Measurements from ENCODE around the gene PLPP2. TPM values are rescaled to one million over a fixed set of nuclear protein-coding genes. Genes with fewer than 3 reads are reported as not detected.
A peak's percentile ranks its signal among the peaks of the same experiment; 100 is the strongest.

The PLPP2 gene
- 10 to 100 TPM in 2 of 4 donors, 1 to 10 TPM in 2; 2.5 to 22.2 (median 9.3) TPM for total RNA-seq

- no peak for DNase-seq (ENCODE audit: low spot score in 2 of 2)
- Histone ChIP-seq H3K36me3 (no peaks in the 10 kb centered on the region), H3K9me3 (no peaks in the 10 kb centered on the region), H3K27me3 (peaks cover 0 to 53% of the 10 kb centered on the region in 2 donors), H3K4me3 (peak within 1 kb of the TSS; percentile 19 to 49 (median 36)), H3K4me1 (peaks cover 0 to 35% (median 17%) of the 10 kb centered on the region in 4 donors), H3K27ac (peak within 1 kb of the TSS in 3 of 4 donors; percentile 59 to 80 (median 66))
- TF ChIP-seq EP300 (IDR thresholded peaks at IDR 0.05) (no peak), CTCF (IDR thresholded peaks at IDR 0.05) (no peak), POLR2A (IDR thresholded peaks at IDR 0.05) (no peak)
- 0% methylated on average over 2 to 4 of the region's 60 CpGs for WGBS, 2 donors
These were observed at the start of gene PLPP2 for GRCh38 chr19:291006-291521. PLPP2 (minus strand) TSS chr19:291403; CDS start chr19:291336, 67 bp downstream.

- no peak for DNase-seq (ENCODE audit: low spot score in 2 of 2)
- Histone ChIP-seq H3K4me3 (no peak overlapping the region), H3K27me3 (no peaks in the 10 kb centered on the region), H3K9me3 (no peaks in the 10 kb centered on the region), H3K27ac (no peak overlapping the region), H3K36me3 (peaks cover 0 to 19% (median 0%) of the 10 kb centered on the region in 3 donors), H3K4me1 (peaks cover 0 to 54% (median 17%) of the 10 kb centered on the region in 4 donors)
- TF ChIP-seq POLR2A (IDR thresholded peaks at IDR 0.05) (no peak), CTCF (IDR thresholded peaks at IDR 0.05) (no peak), EP300 (IDR thresholded peaks at IDR 0.05) (no peak)
- 73 to 80% methylated on average over 15 of the region's 15 CpGs for WGBS, 2 donors
These were observed 49.6 kb upstream of the PLPP2 start for GRCh38 chr19:340620-341385.

GRCh38 chr19:339262-339887 is 48.2 kb upstream of the PLPP2 start:
- no peak for TF ChIP-seq EP300 (IDR thresholded peaks at IDR 0.05)
- no peak for TF ChIP-seq POLR2A (IDR thresholded peaks at IDR 0.05)
- TF ChIP-seq CTCF (IDR thresholded peaks at IDR 0.05), result no peak
- H3K27me3 ChIP-seq, result no peaks in the 10 kb centered on the region
- H3K4me3 ChIP-seq, result no peak overlapping the region
- H3K36me3 ChIP-seq, result peaks cover 0 to 33% (median 0%) of the 10 kb centered on the region in 3 donors
- peaks cover 0 to 58% (median 17%) of the 10 kb centered on the region in 4 donors for H3K4me1 ChIP-seq
- no peak for DNase-seq (ENCODE audit: low spot score in 2 of 2)
- no peaks in the 10 kb centered on the region for H3K9me3 ChIP-seq
- H3K27ac ChIP-seq, result no peak overlapping the region
- 95% methylated on average over 10 of the region's 10 CpGs for WGBS, 2 donors

- no peak for DNase-seq (ENCODE audit: low spot score in 2 of 2)
- H3K9me3 ChIP-seq, result no peaks in the 10 kb centered on the region
- H3K36me3 ChIP-seq, result peaks cover 0 to 39% (median 0%) of the 10 kb centered on the region in 3 donors
- TF ChIP-seq EP300 (IDR thresholded peaks at IDR 0.05) (no peak), CTCF (IDR thresholded peaks at IDR 0.05) (no peak), POLR2A (IDR thresholded peaks at IDR 0.05) (no peak)
- WGBS, 2 donors, result 83 to 87% methylated on average over 5 of the region's 5 CpGs
- H3K4me1 ChIP-seq, result peaks cover 0 to 53% (median 15%) of the 10 kb centered on the region in 4 donors
- no peak overlapping the region for H3K27ac ChIP-seq
- H3K27me3 ChIP-seq, result no peaks in the 10 kb centered on the region
- no peak overlapping the region for H3K4me3 ChIP-seq
These were observed 47.2 kb upstream of the PLPP2 start for GRCh38 chr19:338421-338820.
